HG02610 (cell line): ENCODE data around the gene PSENEN.
"Not testable (repeated sequence)": the region's sequence is repeated elsewhere in the genome, so short reads cannot be mapped to it uniquely, and the experiment has no call there.

Experiments
- ATAC-seq: cut with Tn5 transposase; IDR thresholded peaks from one replicate; pipeline ENCODE4 v1.9.1; 2021; ENCODE audit warnings: mild to moderate bottlenecking, moderate library complexity; ENCODE audit not compliant: unreplicated experiment

Gene PSENEN

GRCh38 chr19:35768082-35768421 lies 22.6 kb downstream of the PSENEN start:
- ATAC-seq = no peak

- ATAC-seq = not testable (repeated sequence)
Observed at GRCh38 chr19:35772362-35772761, 26.9 kb downstream of the PSENEN start.

- ATAC-seq = no peak
Observed at GRCh38 chr19:35773020-35773806, 27.8 kb downstream of the PSENEN start.

DNA sequence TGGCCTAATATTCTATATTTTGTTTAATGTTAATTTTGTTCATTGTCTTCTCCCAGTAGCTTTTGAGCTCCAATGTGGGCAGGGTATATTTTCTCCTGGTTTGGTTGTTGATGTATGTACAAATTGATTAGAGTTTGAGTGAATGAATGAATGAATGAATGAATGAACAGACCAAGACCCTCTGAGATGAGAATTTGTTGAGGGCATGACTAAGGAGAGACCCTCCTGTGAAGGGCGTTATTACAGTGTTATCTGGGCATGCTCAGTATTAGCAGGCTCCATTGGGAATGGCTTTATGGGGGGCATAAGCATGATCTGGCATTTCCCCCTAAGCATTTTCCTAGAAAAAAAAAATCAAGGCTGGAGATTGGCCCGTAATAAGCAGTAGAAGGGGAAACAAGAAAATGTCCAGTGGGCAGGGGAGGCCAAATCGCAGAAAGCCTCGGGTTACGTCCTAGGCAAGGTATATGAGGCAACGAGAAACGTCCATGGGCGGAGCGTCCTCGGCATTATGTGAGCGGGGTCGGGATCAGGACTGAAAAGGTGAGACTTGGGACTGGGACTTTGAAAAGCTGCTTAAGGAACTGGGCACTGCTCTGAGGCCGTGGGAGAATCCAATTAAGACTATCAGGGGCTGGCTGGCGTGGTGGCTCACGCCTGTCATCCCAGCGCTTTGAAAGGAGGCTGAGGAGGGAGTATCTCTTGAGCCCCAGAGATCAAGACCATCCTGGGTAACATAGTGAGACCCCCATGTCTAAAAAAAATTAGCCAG lies 29.0 kb downstream of the PSENEN start:
- ATAC-seq = no peak

- no peak for ATAC-seq
Observed at GRCh38 chr19:35775046-35775297, 29.5 kb downstream of the PSENEN start.

GRCh38 chr19:35775298-35776101 lies 30.0 kb downstream of the PSENEN start, which contains the start of gene ARHGAP33:
ARHGAP33 (plus strand) TSS chr19:35775564; CDS start chr19:35775659, 95 bp downstream.
- ATAC-seq = peak; percentile 96

- ATAC-seq = no peak
Observed at GRCh38 chr19:35776102-35776788, 30.8 kb downstream of the PSENEN start.

DNA sequence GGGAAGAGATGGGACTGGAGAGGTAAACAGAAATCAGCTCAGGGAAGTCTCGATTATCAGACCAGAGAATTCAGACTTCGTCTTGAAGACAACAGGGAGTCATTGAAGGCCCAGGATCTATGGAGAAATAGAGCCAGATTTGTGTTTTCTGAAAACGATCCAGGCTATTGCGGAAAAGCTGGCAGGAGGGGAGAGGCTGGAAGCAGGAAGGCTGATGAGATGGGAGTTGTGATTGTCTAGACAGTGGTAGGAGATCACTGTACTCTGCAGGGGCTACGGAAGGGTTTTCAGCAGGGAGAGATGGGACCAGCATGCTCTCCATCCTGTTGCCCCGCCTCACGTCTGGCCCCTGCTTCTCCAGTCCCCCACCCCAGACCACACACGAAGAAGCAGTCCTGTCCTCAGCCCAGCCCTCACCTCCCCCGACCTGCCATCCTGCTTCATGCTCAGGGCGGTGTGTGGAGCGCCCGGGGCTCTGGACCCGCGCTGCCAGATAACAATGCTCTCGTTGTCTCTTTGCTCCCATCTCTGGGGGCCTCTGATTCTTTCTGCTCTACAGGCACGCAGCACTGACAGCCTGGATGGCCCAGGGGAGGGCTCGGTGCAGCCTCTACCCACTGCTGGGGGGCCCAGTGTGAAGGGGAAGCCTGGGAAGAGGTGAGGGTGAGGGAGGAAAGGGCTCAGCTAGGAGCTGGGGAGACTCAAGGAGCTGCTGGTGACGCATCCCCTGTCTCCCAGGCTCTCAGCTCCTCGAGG lies 31.8 kb downstream of the PSENEN start:
- no peak for ATAC-seq

- no peak for ATAC-seq
Observed at GRCh38 chr19:35777961-35778360, 32.5 kb downstream of the PSENEN start.

- ATAC-seq = no peak
Observed at GRCh38 chr19:35779033-35779432, 33.6 kb downstream of the PSENEN start.

GRCh38 chr19:35780058-35780457 lies 34.6 kb downstream of the PSENEN start:
- no peak for ATAC-seq

GRCh38 chr19:35780717-35781116 lies 35.3 kb downstream of the PSENEN start:
- no peak for ATAC-seq

- ATAC-seq = no peak
Observed at GRCh38 chr19:35781650-35782049, 36.2 kb downstream of the PSENEN start.

GRCh38 chr19:35782589-35782988 lies 37.1 kb downstream of the PSENEN start:
- ATAC-seq = no peak

GRCh38 chr19:35783469-35784434 lies 38.3 kb downstream of the PSENEN start:
- no peak for ATAC-seq

- no peak for ATAC-seq
Observed at GRCh38 chr19:35784503-35785338, 39.3 kb downstream of the PSENEN start.

- ATAC-seq = no peak
Observed at GRCh38 chr19:35785339-35785627, 39.8 kb downstream of the PSENEN start.

- ATAC-seq = no peak
Observed at GRCh38 chr19:35786299-35787160, 41.1 kb downstream of the PSENEN start.
